OCI-LY7 (cell line): Measurements from ENCODE around the gene BDKRB2. TPM values are rescaled to one million over a fixed set of nuclear protein-coding genes. Genes with fewer than 3 reads are reported as not detected.

Source experiments
- BruUV-seq: library from RNA; stranded (reverse); fragments of 400-500 nt; replicated peaks from 2 replicates; lab custom pipeline; 2021; lab: Mats Ljungman, UMichigan
- CTCF ChIA-PET: fragments of 300-600 bp; sonication (Branson Sonifier 250); formaldehyde crosslinking; loops from one replicate; lab custom pipeline; 2022; ENCODE audit warnings: antibody characterized with exemption; ENCODE audit not compliant: unreplicated experiment; lab: Charles Lee
- POLR2A ChIA-PET: fragments of 300-600 bp; sonication (Branson Sonifier 250); formaldehyde crosslinking; loops from one replicate; lab custom pipeline; 2022; ENCODE audit warnings: antibody characterized with exemption; lab: Charles Lee
- DNase-seq: peaks from one replicate; pipeline ENCODE4 v3.0.0-alpha.2; 2015; ENCODE audit warnings: low spot score
- H2AFZ ChIP-seq: fragments of 200-600 bp; sonication (generic), shearing (Covaris generic); 2 replicates; pipeline ENCODE4 v1.6.1; 2014; ENCODE audit warnings: mild to moderate bottlenecking, antibody characterized with exemption, low read length, moderate library complexity
- H3K27ac ChIP-seq: fragments of 200-600 bp; sonication (generic); 2 replicates; pipeline ENCODE4 v1.5.1; 2014; ENCODE audit warnings: mixed run types, low read depth, mild to moderate bottlenecking, moderate library complexity, low read length, inconsistent platforms; ENCODE audit not compliant: poor library complexity, severe bottlenecking
- H3K36me3 ChIP-seq: fragments of 200-600 bp; sonication (generic); 2 replicates; pipeline ENCODE4 v1.6.1; 2014; ENCODE audit warnings: mild to moderate bottlenecking, antibody characterized with exemption, low read length, moderate library complexity, mixed read lengths; ENCODE audit not compliant: insufficient read depth
- H3K4me1 ChIP-seq: fragments of 200-600 bp; sonication (generic); 2 replicates; pipeline ENCODE4 v1.5.1; 2014; ENCODE audit warnings: mild to moderate bottlenecking, low read length; ENCODE audit not compliant: insufficient read depth, poor library complexity, severe bottlenecking
- H3K4me2 ChIP-seq: fragments of 200-600 bp; sonication (generic); 2 replicates; pipeline ENCODE4 v1.6.1; 2014; ENCODE audit warnings: mild to moderate bottlenecking, low read length
- H3K4me3 ChIP-seq: fragments of 200-600 bp; sonication (generic); 2 replicates; pipeline ENCODE4 v1.5.1; 2014; ENCODE audit warnings: mild to moderate bottlenecking, low read depth, low read length; ENCODE audit not compliant: poor library complexity, severe bottlenecking
- H3K79me2 ChIP-seq: fragments of 200-600 bp; sonication (generic); 2 replicates; pipeline ENCODE4 v1.6.1; 2016; ENCODE audit warnings: low read depth, mild to moderate bottlenecking, low read length, moderate library complexity, mixed read lengths; ENCODE audit not compliant: insufficient read depth
- H3K9me2 ChIP-seq: fragments of 200-600 bp; sonication (generic); 2 replicates; pipeline ENCODE4 v1.6.1; 2016; ENCODE audit warnings: mild to moderate bottlenecking, low read length, mixed read lengths; ENCODE audit not compliant: insufficient read depth
- H3K9me3 ChIP-seq: fragments of 200-600 bp; sonication (generic); 2 replicates; pipeline ENCODE4 v1.6.1; 2014; ENCODE audit warnings: mild to moderate bottlenecking, mixed run types, low read length, mixed read lengths
- H4K20me1 ChIP-seq: fragments of 200-600 bp; sonication (generic); 2 replicates; pipeline ENCODE4 v1.6.1; 2014; ENCODE audit warnings: mild to moderate bottlenecking, antibody characterized with exemption, low read length, moderate library complexity, mixed read lengths; ENCODE audit not compliant: insufficient read depth
- CTCF ChIP-seq: fragments of 200-600 bp; sonication (generic); conservative IDR thresholded peaks from 2 replicates; pipeline ENCODE4 v1.5.1; 2014; ENCODE audit warnings: mild to moderate bottlenecking, antibody characterized with exemption, low read length, moderate library complexity, mixed read lengths
- EZH2phosphoT487 ChIP-seq: fragments of 200-600 bp; sonication (generic); IDR thresholded peaks from 2 replicates; pipeline ENCODE4 v1.6.1; 2018; ENCODE audit warnings: low read depth, borderline replicate concordance, mild to moderate bottlenecking, mixed run types, antibody characterized with exemption, low read length, moderate library complexity, mixed read lengths
- intact Hi-C: fragments of 100-400 bp; cut with micrococcal nuclease; formaldehyde crosslinking; loops from one replicate; pipeline ENCODE4 v1.10.0; 2022; ENCODE audit not compliant: unreplicated experiment
- total RNA-seq, 2 experiments: library from RNA; depleted of rRNA in 1 of 2; stranded (reverse); fragments of >200 nt in 1 of 2; shearing (Covaris generic) in 1 of 2; gene quantifications; 2 replicates each; pipeline ENCODE4 v1.2.3, GENCODE V29; 2014 to 2022

Gene BDKRB2
- total RNA-seq, 2 experiments from 2014 or later = 0.17 TPM; not detected in 1

DNA sequence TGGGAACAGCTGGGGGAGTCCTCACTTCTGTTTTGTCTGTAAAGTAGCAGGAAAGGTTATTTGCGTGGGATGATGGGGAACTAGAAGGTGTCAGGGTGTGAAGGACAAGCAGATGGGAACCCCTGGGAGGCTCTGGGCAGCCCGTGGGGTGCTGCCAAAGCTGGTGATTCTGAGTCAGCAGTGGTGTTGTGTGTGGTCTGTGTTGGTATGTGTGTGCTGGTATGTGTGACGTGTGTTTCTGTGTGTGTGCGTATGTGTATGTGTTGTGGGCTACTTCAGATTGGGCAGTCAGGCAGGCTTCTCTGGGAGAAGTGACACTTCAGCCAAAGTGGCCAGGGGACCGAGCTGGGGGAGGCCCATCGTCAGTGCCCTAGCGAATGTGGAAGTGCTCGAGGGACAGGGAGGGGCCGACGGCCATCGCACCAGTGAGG, 15.3 kb upstream of the BDKRB2 start:
- Histone ChIP-seq H3K79me2 (no peaks in the 10 kb centered on the region), H3K4me1 (no peaks in the 10 kb centered on the region)

DNA sequence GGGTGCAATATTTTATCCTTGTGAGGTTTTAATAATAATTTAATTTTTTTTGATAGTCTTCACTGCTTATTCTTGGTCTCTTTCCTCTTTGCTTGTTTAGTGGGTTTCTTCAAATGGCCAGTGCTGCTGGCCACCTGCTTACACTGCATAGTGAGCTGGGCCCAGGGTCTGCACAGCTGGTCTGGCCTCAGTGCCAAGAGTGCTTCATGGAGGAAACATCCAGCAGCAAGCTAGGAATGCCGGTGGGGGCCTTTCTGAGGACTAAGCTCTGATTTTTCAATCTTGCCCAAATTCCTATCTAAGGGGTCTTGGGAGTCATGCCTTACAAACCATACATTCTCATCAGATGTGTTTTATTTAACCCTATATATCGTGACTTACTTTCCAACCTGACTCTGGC, 13.3 kb upstream of the BDKRB2 start:
- Histone ChIP-seq H3K27ac (no peak overlapping the region), H3K9me2 (no peaks in the 10 kb centered on the region), H3K4me2 (no peak overlapping the region), H3K4me1 (no peaks in the 10 kb centered on the region), H3K9me3 (no peaks in the 10 kb centered on the region), H4K20me1 (no peaks in the 10 kb centered on the region), H3K4me3 (no peak overlapping the region), H2AFZ (no peak overlapping the region), H3K79me2 (no peaks in the 10 kb centered on the region), H3K36me3 (no peaks in the 10 kb centered on the region)
- intact Hi-C loops = no loop called here
- no peak for DNase-seq
- CTCF ChIA-PET = no interaction called here
- no TSS peak for BruUV-seq
- TF ChIP-seq EZH2phosphoT487 = no peak
- TF ChIP-seq CTCF = no peak
- POLR2A ChIA-PET = no interaction called here

More for the DNA sequence above, 15.3 kb upstream of the BDKRB2 start:
- no peak overlapping the region for H3K27ac ChIP-seq
- no peaks in the 10 kb centered on the region for H3K9me3 ChIP-seq
- no peaks in the 10 kb centered on the region for H3K9me2 ChIP-seq
- no peak for DNase-seq
- no peaks in the 10 kb centered on the region for H3K36me3 ChIP-seq
- CTCF ChIA-PET = no interaction called here
- intact Hi-C loops = no loop called here
- BruUV-seq = no TSS peak
- H2AFZ ChIP-seq = no peak overlapping the region
- TF ChIP-seq EZH2phosphoT487 (no peak), CTCF (no peak)
- no peak overlapping the region for H3K4me3 ChIP-seq
- no peaks in the 10 kb centered on the region for H4K20me1 ChIP-seq
- no peak overlapping the region for H3K4me2 ChIP-seq
- POLR2A ChIA-PET = no interaction called here

GRCh38 chr14:96191841-96192462, 12.7 kb upstream of the BDKRB2 start:
- H3K36me3 ChIP-seq = no peaks in the 10 kb centered on the region
- H3K79me2 ChIP-seq = no peaks in the 10 kb centered on the region
- no peaks in the 10 kb centered on the region for H3K4me1 ChIP-seq
- ChIA-PET CTCF (no interaction called here), POLR2A (no interaction called here)
- BruUV-seq = no TSS peak
- H3K9me2 ChIP-seq = no peaks in the 10 kb centered on the region
- H3K4me2 ChIP-seq = no peak overlapping the region
- intact Hi-C loops = no loop called here
- H3K9me3 ChIP-seq = no peaks in the 10 kb centered on the region
- no peak for DNase-seq
- no peaks in the 10 kb centered on the region for H4K20me1 ChIP-seq
- no peak overlapping the region for H3K4me3 ChIP-seq
- H3K27ac ChIP-seq = no peak overlapping the region
- no peak for TF ChIP-seq EZH2phosphoT487
- TF ChIP-seq CTCF = no peak
- H2AFZ ChIP-seq = no peak overlapping the region
